K562 (cell line): Measurements from ENCODE around the gene KRTCAP2. TPM values are rescaled to one million over a fixed set of nuclear protein-coding genes. Genes with fewer than 3 reads are reported as not detected.

Experiments used
- EGR1 ChIP-seq: fragments of 450-650 bp; conservative IDR thresholded peaks from 2 replicates; pipeline ENCODE4 v1.6.1; 2017; ENCODE audit warnings: mild to moderate bottlenecking
- FOXJ2 ChIP-seq: fragments of 200-800 bp; sonication (Bioruptor generic); IDR thresholded peaks from 2 replicates; pipeline ENCODE4 v1.6.1; 2016; ENCODE audit warnings: missing genetic modification characterization, missing compliant biosample characterization
- NCOR1 ChIP-seq: fragments of 450-650 bp; IDR thresholded peaks from 2 replicates; pipeline ENCODE4 v1.6.1; 2016; ENCODE audit warnings: mild to moderate bottlenecking, moderate library complexity
- NFYB ChIP-seq: IDR thresholded peaks from 2 replicates; pipeline ENCODE4 v1.6.1; 2011; ENCODE audit warnings: mild to moderate bottlenecking, moderate library complexity; ENCODE audit not compliant: insufficient read length; ENCODE audit errors: extremely low read depth
- NR1H2 ChIP-seq: sonication (generic); formaldehyde crosslinking; IDR thresholded peaks from 2 replicates; pipeline ENCODE4 v1.4.0; 2020; ENCODE audit warnings: mild to moderate bottlenecking, missing genetic modification reagents
- PHF8 ChIP-seq: fragments of 200-600 bp; sonication (generic); IDR thresholded peaks from 2 replicates; pipeline ENCODE4 v1.6.1; 2012; ENCODE audit warnings: mixed run types, mild to moderate bottlenecking, inconsistent platforms, low read length, moderate library complexity, borderline replicate concordance
- RBM14 ChIP-seq: fragments of 200-400 bp; formaldehyde crosslinking; IDR thresholded peaks from 2 replicates; pipeline ENCODE4 v1.6.1; 2018; ENCODE audit warnings: low read depth, mild to moderate bottlenecking, low read length, moderate library complexity, borderline replicate concordance; ENCODE audit not compliant: insufficient read depth
- RBM34 ChIP-seq: fragments of 200-400 bp; formaldehyde crosslinking; IDR thresholded peaks from 2 replicates; pipeline ENCODE4 v1.6.1; 2018; ENCODE audit warnings: low read length, borderline replicate concordance; ENCODE audit not compliant: insufficient read depth
- SNRNP70 ChIP-seq: fragments of 200-400 bp; formaldehyde crosslinking; optimal IDR thresholded peaks from 2 replicates; pipeline ENCODE3; 2017; ENCODE audit warnings: low read depth, low read length
- ZKSCAN1 ChIP-seq: fragments of 150-350 bp; IDR thresholded peaks from 2 replicates; pipeline ENCODE4 v1.6.1; 2016; ENCODE audit warnings: low read depth, low read length
- ZNF431 ChIP-seq: sonication (generic); formaldehyde crosslinking; IDR thresholded peaks from 2 replicates; pipeline ENCODE4 v1.8.0; 2022; ENCODE audit warnings: mild to moderate bottlenecking, missing genetic modification reagents
- ZNF57 ChIP-seq: fragments of 450-650 bp; formaldehyde crosslinking; IDR thresholded peaks from 2 replicates; pipeline ENCODE4 v1.4.0; 2020; ENCODE audit warnings: mild to moderate bottlenecking, moderate library complexity
- polyA plus RNA-seq, 8 experiments: library from polyadenylated mRNA; depleted of rRNA in 4 of 8; stranded (reverse) in 5 of 8; unstranded in 3 of 8; fragments of >200 nt; fragmentation: Nextera tagmentation in 2 of 8; fragmentation: Illumina TruSeq in 1 of 8; extraction: Ambion mirVana in 2 of 8; extraction: Trizol in 1 of 8; gene quantifications; 2 replicates each; pipeline versions ENCODE4 v1.2.1 to v1.2.3, GENCODE V29; 2011 to 2014; ENCODE audit warnings: inconsistent platforms in 1 of 8, missing spikeins in 1 of 8
- total RNA-seq, 7 experiments: library from RNA; depleted of rRNA in 6 of 7; stranded (reverse); fragments of >200 nt in 6 of 7; fragmentation: Illumina TruSeq in 2 of 7; extraction: Trizol in 2 of 7; gene quantifications; 2 replicates each; pipeline versions ENCODE4 v1.2.1 to v1.2.3, GENCODE V29; 2011 to 2021; ENCODE audit warnings: low replicate concordance in 1 of 7
- TF ChIP-seq, protein P1 (sequence below): fragments of 250-450 bp; sonication (Bioruptor Pico); IDR thresholded peaks from 2 replicates; pipeline ENCODE4 v1.4.0; 2020; ENCODE audit warnings: mild to moderate bottlenecking, moderate library complexity, borderline replicate concordance
- TF ChIP-seq, protein P2 (sequence below): fragments of 450-650 bp; IDR thresholded peaks from 2 replicates; pipeline ENCODE4 v1.6.1; 2016
- TF ChIP-seq, protein P3 (sequence below): sonication (generic); IDR thresholded peaks from 2 replicates; pipeline ENCODE4 v1.6.1; 2016
- TF ChIP-seq, protein P4 (sequence below): fragments of 250-450 bp; sonication (Bioruptor Pico); IDR thresholded peaks from 2 replicates; pipeline ENCODE4 v1.5.0; 2021

KRTCAP2 gene
- total and polyA plus RNA-seq, 9 of the 15 experiments (the other 6 are each of a cell fraction or from before 2014, with no cell fraction given): 126 to 436 (median 244) TPM

DNA sequence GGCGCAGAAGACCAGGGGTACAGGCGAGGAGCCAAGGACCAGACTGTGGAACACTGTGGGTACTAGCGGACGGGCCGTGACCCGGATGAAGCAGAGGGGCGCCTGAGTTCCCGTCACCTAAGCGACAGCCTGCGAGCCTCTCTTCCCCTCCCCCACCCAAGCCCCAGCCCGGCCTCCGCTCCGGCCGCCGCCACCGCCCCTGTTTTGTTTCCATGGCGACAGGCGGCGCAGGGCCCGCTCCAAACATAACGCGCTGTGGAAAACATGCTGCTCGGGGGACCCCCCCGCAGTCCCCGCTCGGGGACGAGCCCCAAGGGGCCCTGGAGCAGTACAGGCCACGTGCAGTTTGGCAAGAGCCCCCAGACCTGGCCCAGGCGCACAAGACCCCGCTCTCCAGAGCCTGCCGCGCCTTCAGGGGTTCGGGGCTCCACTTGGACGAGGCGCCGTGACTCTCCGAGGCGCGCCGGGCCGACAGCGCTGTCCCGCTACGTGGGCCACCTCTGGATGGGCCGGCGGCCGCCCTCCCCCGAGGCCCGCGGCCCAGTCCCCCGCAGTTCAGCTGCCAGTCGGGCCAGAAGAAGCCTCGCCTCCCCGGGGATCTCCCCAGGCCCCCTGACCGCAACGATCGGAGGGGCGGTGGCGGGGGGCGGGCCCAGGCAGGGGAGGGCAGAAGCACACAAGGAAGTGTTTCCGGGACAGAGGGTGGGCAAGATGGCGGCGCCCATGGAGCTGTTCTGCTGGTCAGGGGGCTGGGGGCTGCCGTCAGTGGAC, 35.6 kb upstream of the KRTCAP2 start, which contains the start of gene MTX1 (continued):
- TF ChIP-seq NFYB: no peak
- no peak for TF ChIP-seq SNRNP70
- TF ChIP-seq, protein P1, sequence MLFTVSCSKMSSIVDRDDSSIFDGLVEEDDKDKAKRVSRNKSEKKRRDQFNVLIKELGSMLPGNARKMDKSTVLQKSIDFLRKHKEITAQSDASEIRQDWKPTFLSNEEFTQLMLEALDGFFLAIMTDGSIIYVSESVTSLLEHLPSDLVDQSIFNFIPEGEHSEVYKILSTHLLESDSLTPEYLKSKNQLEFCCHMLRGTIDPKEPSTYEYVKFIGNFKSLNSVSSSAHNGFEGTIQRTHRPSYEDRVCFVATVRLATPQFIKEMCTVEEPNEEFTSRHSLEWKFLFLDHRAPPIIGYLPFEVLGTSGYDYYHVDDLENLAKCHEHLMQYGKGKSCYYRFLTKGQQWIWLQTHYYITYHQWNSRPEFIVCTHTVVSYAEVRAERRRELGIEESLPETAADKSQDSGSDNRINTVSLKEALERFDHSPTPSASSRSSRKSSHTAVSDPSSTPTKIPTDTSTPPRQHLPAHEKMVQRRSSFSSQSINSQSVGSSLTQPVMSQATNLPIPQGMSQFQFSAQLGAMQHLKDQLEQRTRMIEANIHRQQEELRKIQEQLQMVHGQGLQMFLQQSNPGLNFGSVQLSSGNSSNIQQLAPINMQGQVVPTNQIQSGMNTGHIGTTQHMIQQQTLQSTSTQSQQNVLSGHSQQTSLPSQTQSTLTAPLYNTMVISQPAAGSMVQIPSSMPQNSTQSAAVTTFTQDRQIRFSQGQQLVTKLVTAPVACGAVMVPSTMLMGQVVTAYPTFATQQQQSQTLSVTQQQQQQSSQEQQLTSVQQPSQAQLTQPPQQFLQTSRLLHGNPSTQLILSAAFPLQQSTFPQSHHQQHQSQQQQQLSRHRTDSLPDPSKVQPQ (CRISPR knock-in tag): no peak
- no peak for TF ChIP-seq ZNF57
- TF ChIP-seq NR1H2 (CRISPR knock-in tag): peak; percentile 65; the same call in 1 of the 2 replicates
- peak; percentile 37 for TF ChIP-seq NCOR1
- 0 out of 2 replicates have a peak, but pooled peaks have one; percentile 4 for TF ChIP-seq ZNF431 (CRISPR knock-in tag)
- TF ChIP-seq, protein P2, sequence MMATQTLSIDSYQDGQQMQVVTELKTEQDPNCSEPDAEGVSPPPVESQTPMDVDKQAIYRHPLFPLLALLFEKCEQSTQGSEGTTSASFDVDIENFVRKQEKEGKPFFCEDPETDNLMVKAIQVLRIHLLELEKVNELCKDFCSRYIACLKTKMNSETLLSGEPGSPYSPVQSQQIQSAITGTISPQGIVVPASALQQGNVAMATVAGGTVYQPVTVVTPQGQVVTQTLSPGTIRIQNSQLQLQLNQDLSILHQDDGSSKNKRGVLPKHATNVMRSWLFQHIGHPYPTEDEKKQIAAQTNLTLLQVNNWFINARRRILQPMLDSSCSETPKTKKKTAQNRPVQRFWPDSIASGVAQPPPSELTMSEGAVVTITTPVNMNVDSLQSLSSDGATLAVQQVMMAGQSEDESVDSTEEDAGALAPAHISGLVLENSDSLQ: peak; percentile 13; the same call in 1 of the 2 replicates
- TF ChIP-seq, protein P3, sequence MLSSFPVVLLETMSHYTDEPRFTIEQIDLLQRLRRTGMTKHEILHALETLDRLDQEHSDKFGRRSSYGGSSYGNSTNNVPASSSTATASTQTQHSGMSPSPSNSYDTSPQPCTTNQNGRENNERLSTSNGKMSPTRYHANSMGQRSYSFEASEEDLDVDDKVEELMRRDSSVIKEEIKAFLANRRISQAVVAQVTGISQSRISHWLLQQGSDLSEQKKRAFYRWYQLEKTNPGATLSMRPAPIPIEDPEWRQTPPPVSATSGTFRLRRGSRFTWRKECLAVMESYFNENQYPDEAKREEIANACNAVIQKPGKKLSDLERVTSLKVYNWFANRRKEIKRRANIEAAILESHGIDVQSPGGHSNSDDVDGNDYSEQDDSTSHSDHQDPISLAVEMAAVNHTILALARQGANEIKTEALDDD: no peak
- TF ChIP-seq EGR1: peak; percentile 55
- TF ChIP-seq ZKSCAN1: peak; percentile 17; the same call in 1 of the 2 replicates
- peak; percentile 37; the same call in 1 of the 2 replicates for TF ChIP-seq RBM34
- TF ChIP-seq, protein P4, sequence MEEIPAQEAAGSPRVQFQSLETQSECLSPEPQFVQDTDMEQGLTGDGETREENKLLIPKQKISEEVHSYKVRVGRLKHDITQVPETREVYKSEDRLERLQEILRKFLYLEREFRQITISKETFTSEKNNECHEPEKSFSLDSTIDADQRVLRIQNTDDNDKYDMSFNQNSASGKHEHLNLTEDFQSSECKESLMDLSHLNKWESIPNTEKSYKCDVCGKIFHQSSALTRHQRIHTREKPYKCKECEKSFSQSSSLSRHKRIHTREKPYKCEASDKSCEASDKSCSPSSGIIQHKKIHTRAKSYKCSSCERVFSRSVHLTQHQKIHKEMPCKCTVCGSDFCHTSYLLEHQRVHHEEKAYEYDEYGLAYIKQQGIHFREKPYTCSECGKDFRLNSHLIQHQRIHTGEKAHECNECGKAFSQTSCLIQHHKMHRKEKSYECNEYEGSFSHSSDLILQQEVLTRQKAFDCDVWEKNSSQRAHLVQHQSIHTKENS (CRISPR knock-in tag): no peak
- peak; percentile 95 for TF ChIP-seq PHF8
- TF ChIP-seq RBM14: no peak
- peak; percentile 100 for TF ChIP-seq FOXJ2
